Measurements from ENCODE around the gene CAMK1. TPM values are rescaled to one million over a fixed set of nuclear protein-coding genes. Genes with fewer than 3 reads are reported as not detected.

CAMK1 gene
- total and polyA plus RNA-seq, 2 of the 4 experiments (the other 2 are of a cell fraction): 33.3 to 36.4 TPM

- BruUV-seq (replicated peaks): no TSS peak
- no peak overlapping the region for H4K5ac ChIP-seq (ENCODE audit: low read depth, low read length)
- H3K9ac ChIP-seq (ENCODE audit: low read depth, low read length): no peak overlapping the region
- no peak overlapping the region for H3K14ac ChIP-seq (replicated peaks; ENCODE audit: low read depth, low read length)
- no peak overlapping the region for H3K23ac ChIP-seq (ENCODE audit: low read depth, low read length)
- ATAC-seq (ENCODE audit: low read depth) (no peak), DNase-seq (no peak)
- no peak overlapping the region for H3K18ac ChIP-seq (ENCODE audit: low read depth, low read length)
- no peak overlapping the region for H2BK5ac ChIP-seq (ENCODE audit: low read depth, low read length, poor library complexity, severe bottlenecking)
- no peak overlapping the region for H3K4me3 ChIP-seq (ENCODE audit: insufficient read depth, low read depth, low read length)
- POLR2A ChIA-PET (ENCODE audit: unreplicated experiment): no interaction called here
- peaks cover 49% of the 10 kb centered on the region for H3K36me3 ChIP-seq (ENCODE audit: control insufficient read depth, insufficient read depth, low read length)
- no peak overlapping the region for H3K4ac ChIP-seq (ENCODE audit: low read depth, low read length)
- no peak overlapping the region for H2BK20ac ChIP-seq (ENCODE audit: low read depth, low read length)
- in situ Hi-C loops (cut with MboI; ENCODE audit: low sequenced_read_pairs) (no loop called here), intact Hi-C loops (cut with micrococcal nuclease) (no loop called here), dilution Hi-C loops (cut with HindIII; ENCODE audit: low sequenced_read_pairs, unreplicated experiment) (no loop called here)
- no peak overlapping the region for H4K91ac ChIP-seq (ENCODE audit: insufficient read depth, low read depth, low read length)
- no peaks in the 10 kb centered on the region for H3K9me3 ChIP-seq (ENCODE audit: control insufficient read depth, insufficient read depth, low read length)
- no peak overlapping the region for H3K4me2 ChIP-seq (ENCODE audit: low read depth, low read length)
- CTCF ChIA-PET: no interaction called here
- H4K8ac ChIP-seq (ENCODE audit: low read depth in 2 of 2, low read length in 2 of 2): no peak overlapping the region
- peaks cover 7% of the 10 kb centered on the region in 2 experiments; a peak in 3 of 4 replicates for H3K79me1 ChIP-seq (ENCODE audit: low read depth in 1 of 2, low read length in 2 of 2)
- 90% methylated on average over 9 of the region's 14 CpGs; no CpG with 5 or more reads in 1 of the 2 experiments for WGBS, 2 experiments (ENCODE audit: extremely low coverage in 2 of 2, insufficient read length in 1 of 2)
- H3K56ac ChIP-seq (ENCODE audit: extremely low read depth, insufficient read depth, low read length): no peak overlapping the region
- no peak overlapping the region for H2BK120ac ChIP-seq (ENCODE audit: low read depth, low read length)
- H2AK9ac ChIP-seq (replicated peaks; ENCODE audit: low read depth, low read length, poor library complexity): no peak overlapping the region
- H2AFZ ChIP-seq (replicated peaks; ENCODE audit: low read length, poor library complexity): no peak overlapping the region
- H4K20me1 ChIP-seq (ENCODE audit: insufficient read depth, low read length): no peaks in the 10 kb centered on the region
- no peaks in the 10 kb centered on the region for H3K4me1 ChIP-seq (ENCODE audit: control insufficient read depth, insufficient read depth, low read length)
- no peak overlapping the region for H3K27ac ChIP-seq (ENCODE audit: insufficient read depth, low read length)
- H3K9me1 ChIP-seq (ENCODE audit: insufficient read depth, low read length): 0 out of 2 replicates have a peak, but pooled peaks cover 5% of the 10 kb centered on the region
- H2AK5ac ChIP-seq (ENCODE audit: low read depth, low read length): no peak overlapping the region
- TF ChIP-seq FOS (IDR thresholded peaks at IDR 0.05; ENCODE audit: low read depth, low read length) (no peak), ELK1 (IDR thresholded peaks at IDR 0.05; ENCODE audit: borderline replicate concordance, low read depth, low read length) (no peak), SMC3 (IDR thresholded peaks at IDR 0.05; ENCODE audit: low read depth, low read length) (no peak), MXI1 (IDR thresholded peaks at IDR 0.05; ENCODE audit: borderline replicate concordance, low read depth, low read length) (no peak), RAD21 (IDR thresholded peaks at IDR 0.05; ENCODE audit: low read length) (no peak), CHD1 (IDR thresholded peaks at IDR 0.05; ENCODE audit: low read depth, low read length) (no peak), NFE2L2 (IDR thresholded peaks at IDR 0.05; ENCODE audit: low read depth, low read length) (no peak), POLR2A (IDR thresholded peaks at IDR 0.05; ENCODE audit: low read depth, low read length) (no peak), MAZ (IDR thresholded peaks at IDR 0.05; ENCODE audit: borderline replicate concordance, low read depth, low read length) (no peak), BHLHE40 (IDR thresholded peaks at IDR 0.05; ENCODE audit: low read depth, low read length) (no peak), USF2 (IDR thresholded peaks at IDR 0.05; ENCODE audit: low read depth, low read length) (no peak), RFX5 (IDR thresholded peaks at IDR 0.05; ENCODE audit: low read depth, low read length) (no peak), MAFK (IDR thresholded peaks at IDR 0.05; ENCODE audit: low read depth, low read length) (no peak), RCOR1 (IDR thresholded peaks at IDR 0.05; ENCODE audit: insufficient replicate concordance, low read length) (no peak), CEBPB (IDR thresholded peaks at IDR 0.05; ENCODE audit: low read depth, low read length) (no peak), CTCF (conservative IDR thresholded peaks at IDR 0.05; ENCODE audit: low read depth, low read length) (no peak)
- H2BK15ac ChIP-seq (ENCODE audit: low read depth, low read length): no peak overlapping the region
- no peaks in the 10 kb centered on the region for H3K27me3 ChIP-seq (ENCODE audit: control insufficient read depth, insufficient read depth, low read length)
Observed at GRCh38 chr3:9783954-9784353, 14.2 kb upstream of the CAMK1 start.

All from IMR-90 (cell line).